ENCODE data around the gene THOC5. TPM values are rescaled to one million over a fixed set of nuclear protein-coding genes. Genes with fewer than 3 reads are reported as not detected.

Gene THOC5
- total RNA-seq, 1 experiment from 2014 or later = 80.6 TPM

GRCh38 chr22:29528144-29528543 lies 25.4 kb downstream of the THOC5 start:
- no peak overlapping the region for H3K4me3 ChIP-seq (replicated peaks in 1 of 2; ENCODE audit: low read depth in 1 of 2, low read length in 2 of 2)
- H3K9ac ChIP-seq (ENCODE audit: low read length) = no peak overlapping the region
- no peaks in the 10 kb centered on the region for H3K4me1 ChIP-seq (ENCODE audit: control insufficient read depth in 1 of 2, insufficient read depth in 2 of 2, low read length in 2 of 2)
- H3K27ac ChIP-seq (ENCODE audit: low read depth, low read length) = no peak overlapping the region
- no peak for ATAC-seq
- H3K79me2 ChIP-seq (ENCODE audit: insufficient read depth, low read length) = no peaks in the 10 kb centered on the region
- no peaks in the 10 kb centered on the region for H3K9me3 ChIP-seq (ENCODE audit: control insufficient read depth in 1 of 2, insufficient read depth in 1 of 2, low read depth in 1 of 2, low read length in 2 of 2)
- intact Hi-C loops (cut with micrococcal nuclease) = no loop called here
- DNase-seq (ENCODE audit: low read depth, low spot score) = no peak
- no peaks in the 10 kb centered on the region for H3K27me3 ChIP-seq (ENCODE audit: insufficient read depth, low read length)
- BruUV-seq (replicated peaks) = no TSS peak
- RAD21 ChIA-PET (ENCODE audit: low non-redundant PET in 1 of 2, low total read pairs in 2 of 2, uncharacterized antibody in 2 of 2, unreplicated experiment in 2 of 2) = no interaction called here
- CTCF ChIA-PET = no interaction called here
- TF ChIP-seq, protein P1, sequence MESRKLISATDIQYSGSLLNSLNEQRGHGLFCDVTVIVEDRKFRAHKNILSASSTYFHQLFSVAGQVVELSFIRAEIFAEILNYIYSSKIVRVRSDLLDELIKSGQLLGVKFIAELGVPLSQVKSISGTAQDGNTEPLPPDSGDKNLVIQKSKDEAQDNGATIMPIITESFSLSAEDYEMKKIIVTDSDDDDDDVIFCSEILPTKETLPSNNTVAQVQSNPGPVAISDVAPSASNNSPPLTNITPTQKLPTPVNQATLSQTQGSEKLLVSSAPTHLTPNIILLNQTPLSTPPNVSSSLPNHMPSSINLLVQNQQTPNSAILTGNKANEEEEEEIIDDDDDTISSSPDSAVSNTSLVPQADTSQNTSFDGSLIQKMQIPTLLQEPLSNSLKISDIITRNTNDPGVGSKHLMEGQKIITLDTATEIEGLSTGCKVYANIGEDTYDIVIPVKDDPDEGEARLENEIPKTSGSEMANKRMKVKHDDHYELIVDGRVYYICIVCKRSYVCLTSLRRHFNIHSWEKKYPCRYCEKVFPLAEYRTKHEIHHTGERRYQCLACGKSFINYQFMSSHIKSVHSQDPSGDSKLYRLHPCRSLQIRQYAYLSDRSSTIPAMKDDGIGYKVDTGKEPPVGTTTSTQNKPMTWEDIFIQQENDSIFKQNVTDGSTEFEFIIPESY (IDR thresholded peaks at IDR 0.05; ENCODE audit: extremely low read depth, insufficient replicate concordance, low read length) = no peak
- TF ChIP-seq JUND (IDR thresholded peaks at IDR 0.05) (no peak), EZH2phosphoT487 (IDR thresholded peaks at IDR 0.05; ENCODE audit: borderline replicate concordance) (no peak), POLR2AphosphoS5 (IDR thresholded peaks at IDR 0.05; ENCODE audit: low read depth, low read length) (no peak), CEBPB (IDR thresholded peaks at IDR 0.05; ENCODE audit: low read depth) (no peak), EZH2 (IDR thresholded peaks at IDR 0.05) (no peak), ZFX (IDR thresholded peaks at IDR 0.05) (no peak), REST (IDR thresholded peaks at IDR 0.05; ENCODE audit: low read depth) (no peak), RAD21 (IDR thresholded peaks at IDR 0.05; ENCODE audit: low read depth) (no peak), CBX3 (IDR thresholded peaks at IDR 0.05; ENCODE audit: low read depth) (no peak), SP1 (IDR thresholded peaks at IDR 0.05; ENCODE audit: low read depth) (no peak), MAX (IDR thresholded peaks at IDR 0.05) (no peak)
- no peak overlapping the region for H2AFZ ChIP-seq (ENCODE audit: low read depth, low read length, poor library complexity, severe bottlenecking)
- peaks cover 54 to 71% of the 10 kb centered on the region in 2 experiments for H3K36me3 ChIP-seq (ENCODE audit: control insufficient read depth in 1 of 2, insufficient read depth in 2 of 2, low read length in 2 of 2)
- no peaks in the 10 kb centered on the region for H4K20me1 ChIP-seq (ENCODE audit: insufficient read depth)
- POLR2A ChIA-PET = no interaction called here
- H3K9me2 ChIP-seq (ENCODE audit: insufficient read depth) = no peaks in the 10 kb centered on the region
- H3K4me2 ChIP-seq (ENCODE audit: low read length) = no peak overlapping the region

Measured in HCT116 (cell line).